ENCODE data around the gene ITPKC. TPM values are rescaled to one million over a fixed set of nuclear protein-coding genes. Genes with fewer than 3 reads are reported as not detected.

Gene ITPKC
- total RNA-seq, 1 donor from 2014 or later, result 92.6 TPM

DNA sequence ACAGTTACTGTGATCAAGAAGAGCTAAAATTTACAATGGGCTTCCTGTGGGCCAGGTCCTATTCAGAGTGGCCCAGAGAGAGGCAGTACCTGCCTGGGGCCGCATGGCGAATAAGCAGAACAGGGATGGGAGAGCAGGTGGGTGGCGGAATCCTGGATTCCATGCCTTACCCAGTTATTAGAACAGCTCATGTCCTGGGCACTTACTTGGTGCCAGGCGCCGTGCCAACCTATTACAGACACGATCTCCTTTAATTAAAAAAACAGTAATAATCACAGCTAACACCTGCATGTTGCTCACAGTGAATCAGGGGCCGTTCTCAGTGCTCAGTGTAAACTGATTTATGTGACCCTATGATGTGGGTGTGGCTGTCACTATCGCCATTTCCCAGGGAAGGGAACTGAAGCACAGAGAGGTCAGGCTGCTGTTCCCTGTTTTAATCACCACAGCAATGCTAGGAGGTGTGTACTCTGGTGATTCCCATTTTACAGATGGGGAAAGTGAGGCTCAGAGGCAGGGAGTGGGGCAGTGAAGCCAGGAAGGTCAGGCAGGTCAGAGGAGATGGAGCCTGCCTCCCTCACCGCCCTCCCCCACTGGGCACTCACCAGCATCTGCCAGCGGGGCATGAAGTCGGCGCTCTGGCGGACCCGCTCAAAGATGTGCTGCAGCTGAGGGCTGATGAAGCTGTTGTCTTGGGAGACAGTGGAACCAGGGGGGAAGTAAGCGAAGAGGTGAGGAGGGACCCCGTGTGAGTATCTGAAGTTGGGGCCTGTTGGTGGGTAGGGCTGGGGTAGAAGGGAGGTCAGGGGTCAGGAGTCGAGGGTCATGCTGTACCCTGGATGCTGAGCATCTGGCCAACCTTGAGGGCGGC lies 12.2 kb upstream of the ITPKC start:
- DNase-seq (ENCODE audit: extremely low spot score in 2 of 2), result no peak
- no peak overlapping the region for H3K27ac ChIP-seq
- no peaks in the 10 kb centered on the region for H3K9me3 ChIP-seq
- peaks cover 0 to 67% of the 10 kb centered on the region in 2 donors for H3K36me3 ChIP-seq
- no peaks in the 10 kb centered on the region for H3K27me3 ChIP-seq
- no peaks in the 10 kb centered on the region for H3K4me1 ChIP-seq
- no peak for TF ChIP-seq POLR2AphosphoS5 (IDR thresholded peaks at IDR 0.05; ENCODE audit: insufficient read depth in 1 of 2, low read depth in 1 of 2)
- TF ChIP-seq POLR2A (IDR thresholded peaks at IDR 0.05), result no peak
- TF ChIP-seq, protein P1, sequence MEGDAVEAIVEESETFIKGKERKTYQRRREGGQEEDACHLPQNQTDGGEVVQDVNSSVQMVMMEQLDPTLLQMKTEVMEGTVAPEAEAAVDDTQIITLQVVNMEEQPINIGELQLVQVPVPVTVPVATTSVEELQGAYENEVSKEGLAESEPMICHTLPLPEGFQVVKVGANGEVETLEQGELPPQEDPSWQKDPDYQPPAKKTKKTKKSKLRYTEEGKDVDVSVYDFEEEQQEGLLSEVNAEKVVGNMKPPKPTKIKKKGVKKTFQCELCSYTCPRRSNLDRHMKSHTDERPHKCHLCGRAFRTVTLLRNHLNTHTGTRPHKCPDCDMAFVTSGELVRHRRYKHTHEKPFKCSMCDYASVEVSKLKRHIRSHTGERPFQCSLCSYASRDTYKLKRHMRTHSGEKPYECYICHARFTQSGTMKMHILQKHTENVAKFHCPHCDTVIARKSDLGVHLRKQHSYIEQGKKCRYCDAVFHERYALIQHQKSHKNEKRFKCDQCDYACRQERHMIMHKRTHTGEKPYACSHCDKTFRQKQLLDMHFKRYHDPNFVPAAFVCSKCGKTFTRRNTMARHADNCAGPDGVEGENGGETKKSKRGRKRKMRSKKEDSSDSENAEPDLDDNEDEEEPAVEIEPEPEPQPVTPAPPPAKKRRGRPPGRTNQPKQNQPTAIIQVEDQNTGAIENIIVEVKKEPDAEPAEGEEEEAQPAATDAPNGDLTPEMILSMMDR (IDR thresholded peaks at IDR 0.05), result no peak
- intact Hi-C loops (cut with DNase I), result no loop called here
- H3K4me3 ChIP-seq, result no peak overlapping the region

DNA sequence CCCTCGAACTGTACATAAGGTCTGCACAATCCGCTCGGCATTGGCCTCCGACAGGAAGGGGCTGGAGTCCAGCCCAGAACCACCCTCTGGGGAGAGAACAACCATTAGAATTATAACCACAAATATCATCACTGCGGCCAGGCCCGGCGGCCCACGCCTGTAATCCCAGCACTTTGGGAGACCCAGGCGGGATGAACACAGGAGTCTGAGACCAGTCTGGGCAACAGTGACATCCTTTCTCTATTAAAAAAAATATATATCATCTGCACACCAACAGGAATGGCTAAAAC lies 11.6 kb upstream of the ITPKC start:
- no peak for DNase-seq (ENCODE audit: extremely low spot score in 2 of 2)
- TF ChIP-seq, protein P1 (IDR thresholded peaks at IDR 0.05), result no peak
- no peak for TF ChIP-seq POLR2A (IDR thresholded peaks at IDR 0.05)
- TF ChIP-seq POLR2AphosphoS5 (IDR thresholded peaks at IDR 0.05; ENCODE audit: insufficient read depth in 1 of 2, low read depth in 1 of 2), result no peak
- Histone ChIP-seq H3K36me3 (peaks cover 0 to 69% of the 10 kb centered on the region in 2 donors), H3K27ac (no peak overlapping the region), H3K27me3 (no peaks in the 10 kb centered on the region), H3K4me1 (no peaks in the 10 kb centered on the region), H3K4me3 (no peak overlapping the region), H3K9me3 (no peaks in the 10 kb centered on the region)
- intact Hi-C loops (cut with DNase I), result no loop called here

DNA sequence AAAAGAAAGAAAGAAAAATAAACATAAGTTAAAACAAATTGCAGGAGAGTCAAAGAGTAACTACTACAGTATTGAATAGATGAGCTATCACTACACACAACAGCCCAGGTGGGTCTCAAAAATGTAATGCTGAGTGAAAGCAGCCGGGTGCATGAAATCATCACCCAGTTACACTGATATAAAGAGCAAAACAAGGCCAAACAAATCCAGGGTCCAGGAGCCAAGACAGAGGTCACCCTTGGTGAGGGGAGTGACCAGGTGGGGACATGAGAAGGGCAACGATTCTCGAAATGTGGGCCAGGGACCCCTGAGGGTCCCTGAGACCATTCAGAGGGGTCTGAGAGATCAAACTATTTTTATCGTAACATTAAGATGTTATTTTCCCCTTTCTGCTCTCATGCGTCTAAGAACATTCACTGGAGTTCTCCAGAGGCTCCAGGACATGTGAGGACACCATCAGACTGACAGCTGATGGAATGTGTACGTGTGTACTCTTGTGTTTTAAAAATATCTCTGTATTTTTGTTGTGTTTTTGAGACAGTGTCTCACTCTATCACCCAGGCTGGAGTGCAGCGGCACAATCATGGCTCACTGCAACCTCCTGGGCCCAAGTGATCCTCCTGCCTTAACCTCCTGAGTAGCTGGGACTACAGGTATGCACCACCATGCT lies 10.8 kb upstream of the ITPKC start:
- H3K36me3 ChIP-seq, result peaks cover 0 to 65% of the 10 kb centered on the region in 2 donors

DNA sequence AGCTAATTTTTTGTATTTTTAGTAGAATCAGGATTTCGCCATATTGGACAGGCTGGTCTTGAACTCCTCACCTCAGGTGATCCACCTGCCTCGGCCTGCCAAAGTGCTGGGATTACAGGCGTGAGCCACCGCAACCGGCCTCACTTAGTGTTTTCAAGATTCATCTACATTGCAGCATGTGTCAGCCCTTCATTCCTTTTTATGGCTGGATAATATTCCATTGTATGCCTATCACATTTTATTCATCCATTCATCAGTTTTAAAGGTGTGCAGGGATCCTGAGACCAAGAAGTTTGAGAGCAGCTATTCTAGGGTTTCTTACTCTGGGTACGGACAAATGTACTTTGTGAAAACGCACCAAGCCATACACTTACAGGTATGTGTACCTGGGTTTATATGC lies 9.3 kb upstream of the ITPKC start:
- Histone ChIP-seq H3K36me3 (peaks cover 0 to 55% of the 10 kb centered on the region in 2 donors), H3K4me1 (no peaks in the 10 kb centered on the region), H3K9me3 (no peaks in the 10 kb centered on the region), H3K4me3 (no peak overlapping the region), H3K27me3 (no peaks in the 10 kb centered on the region), H3K27ac (no peak overlapping the region)
- DNase-seq (ENCODE audit: extremely low spot score in 2 of 2), result no peak
- TF ChIP-seq POLR2AphosphoS5 (IDR thresholded peaks at IDR 0.05; ENCODE audit: insufficient read depth in 1 of 2, low read depth in 1 of 2) (no peak), POLR2A (IDR thresholded peaks at IDR 0.05) (no peak)
- TF ChIP-seq, protein P1 (IDR thresholded peaks at IDR 0.05), result no peak
- intact Hi-C loops (cut with DNase I), result no loop called here

More for the DNA sequence above, 10.8 kb upstream of the ITPKC start:
- no peak overlapping the region for H3K27ac ChIP-seq
- no peaks in the 10 kb centered on the region for H3K9me3 ChIP-seq
- no peak for DNase-seq (ENCODE audit: extremely low spot score in 2 of 2)
- H3K4me3 ChIP-seq, result no peak overlapping the region
- no peaks in the 10 kb centered on the region for H3K4me1 ChIP-seq
- no peaks in the 10 kb centered on the region for H3K27me3 ChIP-seq
- intact Hi-C loops (cut with DNase I), result no loop called here
- no peak for TF ChIP-seq POLR2AphosphoS5 (IDR thresholded peaks at IDR 0.05; ENCODE audit: insufficient read depth in 1 of 2, low read depth in 1 of 2)
- TF ChIP-seq, protein P1 (IDR thresholded peaks at IDR 0.05), result no peak

DNA sequence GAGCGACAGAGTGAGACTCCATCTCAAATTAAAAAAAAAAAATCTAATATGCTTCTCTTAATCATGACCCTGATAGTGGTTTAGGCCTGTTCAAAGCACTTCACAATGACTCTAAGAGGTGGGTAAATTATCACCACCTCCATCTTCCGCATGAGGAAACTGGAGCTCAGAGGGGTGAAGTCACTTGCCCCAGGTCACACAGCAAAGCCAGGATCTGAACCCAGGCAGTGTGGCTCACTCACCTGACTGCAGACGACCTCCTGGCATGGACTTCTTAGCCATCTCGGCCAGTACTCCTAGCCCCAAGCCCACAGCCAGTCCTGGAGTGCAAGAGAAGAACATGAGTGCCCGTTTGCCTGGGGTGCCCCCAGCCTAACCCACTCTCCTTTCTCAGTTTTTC lies 7.1 kb upstream of the ITPKC start:
- H3K4me1 ChIP-seq, result peaks cover 19% of the 10 kb centered on the region
- TF ChIP-seq, protein P1 (IDR thresholded peaks at IDR 0.05), result no peak
- TF ChIP-seq POLR2AphosphoS5 (IDR thresholded peaks at IDR 0.05; ENCODE audit: insufficient read depth in 1 of 2, low read depth in 1 of 2) (no peak), POLR2A (IDR thresholded peaks at IDR 0.05) (no peak)
- intact Hi-C loops (cut with DNase I), result no loop called here
- no peak overlapping the region for H3K4me3 ChIP-seq
- no peaks in the 10 kb centered on the region for H3K9me3 ChIP-seq
- peaks cover 0 to 49% of the 10 kb centered on the region in 2 donors for H3K36me3 ChIP-seq
- H3K27me3 ChIP-seq, result no peaks in the 10 kb centered on the region
- no peak overlapping the region for H3K27ac ChIP-seq
- no peak for DNase-seq (ENCODE audit: extremely low spot score in 2 of 2)

Measured in vagina (tissue), 2 donors.